IPS-18a (cell line): Measurements from ENCODE around the gene IDH3A.
"Not testable (repeated sequence)": the region's sequence is repeated elsewhere in the genome, so short reads cannot be mapped to it uniquely, and the experiment has no call there.

Experiments used
- H3K27ac ChIP-seq: one replicate; pipeline ENCODE4 v1.5.1; 2013; ENCODE audit warnings: low read length
- H3K27me3 ChIP-seq: one replicate; pipeline ENCODE4 v1.6.1; 2013; ENCODE audit warnings: mild to moderate bottlenecking, low read length; ENCODE audit not compliant: control insufficient read depth, insufficient read depth
- H3K36me3 ChIP-seq: one replicate; pipeline ENCODE4 v1.6.1; 2013; ENCODE audit warnings: low read depth, low read length; ENCODE audit not compliant: control insufficient read depth
- H3K4me1 ChIP-seq: one replicate; pipeline ENCODE4 v1.6.1; 2013; ENCODE audit warnings: low read depth, low read length; ENCODE audit not compliant: control insufficient read depth
- H3K4me3 ChIP-seq: one replicate; pipeline ENCODE4 v1.5.1; 2013; ENCODE audit warnings: low read length
- H3K9ac ChIP-seq: one replicate; pipeline ENCODE4 v1.6.1; 2013; ENCODE audit warnings: mild to moderate bottlenecking, low read length, moderate library complexity
- H3K9me3 ChIP-seq: one replicate; pipeline ENCODE4 v1.6.1; 2013; ENCODE audit warnings: low read depth, low read length; ENCODE audit not compliant: control insufficient read depth

The IDH3A gene

DNA sequence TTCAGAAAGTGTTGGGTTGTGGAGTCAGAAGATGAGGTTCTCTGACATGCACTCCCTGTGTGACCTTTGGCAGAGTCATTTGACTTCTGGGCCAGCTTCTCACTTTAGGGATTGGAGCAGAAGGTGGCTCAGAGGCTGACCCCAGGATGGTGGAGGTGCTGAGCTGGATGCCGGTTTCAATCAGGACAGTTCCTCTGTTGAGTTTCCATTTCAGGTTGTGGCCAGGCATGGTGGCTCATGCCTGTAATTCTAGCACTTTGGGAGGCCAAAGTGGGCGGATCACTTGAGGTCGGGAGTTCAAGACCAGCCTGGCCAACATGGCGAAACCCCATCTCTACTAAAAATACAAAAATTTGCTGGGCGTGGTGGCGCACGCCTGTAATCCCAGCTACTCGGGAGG lies 1.9 kb downstream of the IDH3A start:
- H3K4me3 ChIP-seq, H3K9me3 ChIP-seq, H3K27ac ChIP-seq, H3K36me3 ChIP-seq, H3K9ac ChIP-seq: not testable (repeated sequence)
- H3K4me1 ChIP-seq, result peaks cover 15% of the 10 kb centered on the region
- H3K27me3 ChIP-seq, result peaks cover 13% of the 10 kb centered on the region

DNA sequence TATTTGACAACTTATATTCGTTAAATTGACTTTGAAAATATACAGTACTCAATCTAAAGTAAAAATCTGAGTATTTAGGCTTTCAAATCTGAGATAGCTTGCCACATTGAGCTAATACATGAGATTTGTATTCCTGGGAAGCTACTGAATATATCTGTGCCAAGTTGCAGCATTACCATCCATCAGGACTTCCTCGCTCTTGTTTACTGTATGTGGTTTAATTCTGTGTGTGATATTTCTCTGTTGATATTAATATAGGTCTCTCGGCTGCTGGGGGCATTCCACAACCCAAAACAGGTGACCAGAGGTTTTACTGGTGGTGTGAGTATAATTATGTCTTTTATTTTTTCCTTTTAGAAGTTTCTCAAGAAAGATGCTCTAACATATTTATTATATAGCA lies 5.8 kb downstream of the IDH3A start:
- Histone ChIP-seq H3K27me3 (peaks cover 9% of the 10 kb centered on the region), H3K27ac (no peak overlapping the region), H3K36me3 (no peaks in the 10 kb centered on the region)

DNA sequence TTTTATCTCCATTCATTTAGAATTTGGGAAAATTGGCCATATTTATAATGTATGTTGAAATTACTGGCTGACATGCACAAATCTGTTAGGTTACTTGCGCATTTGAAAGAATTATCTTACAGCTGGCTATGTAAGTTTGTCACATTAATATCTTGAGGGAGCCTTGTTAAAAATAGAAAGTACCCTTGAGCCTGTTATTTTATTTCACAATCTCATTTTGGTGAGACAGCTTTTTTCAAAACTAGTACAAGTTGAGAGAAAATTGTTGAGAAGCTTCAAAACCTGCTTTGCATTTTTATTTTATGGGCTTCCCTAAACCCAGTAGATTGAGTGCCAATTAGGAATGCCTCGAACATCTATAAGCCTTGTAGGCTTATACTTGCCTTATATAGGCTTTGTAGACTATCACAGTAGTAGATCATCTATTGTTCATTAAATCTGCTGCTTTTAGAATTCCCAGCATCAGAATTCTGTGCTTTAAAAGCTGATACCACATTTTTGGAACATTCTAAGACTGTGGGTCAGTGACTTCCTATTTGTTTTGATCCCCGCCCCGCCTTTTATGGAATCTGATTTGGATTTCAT lies 6.3 kb downstream of the IDH3A start:
- no peaks in the 10 kb centered on the region for H3K36me3 ChIP-seq
- H3K4me1 ChIP-seq, result peaks cover 21% of the 10 kb centered on the region
- H3K4me3 ChIP-seq, result no peak overlapping the region
- peaks cover 4% of the 10 kb centered on the region for H3K27me3 ChIP-seq
- no peak overlapping the region for H3K27ac ChIP-seq
- H3K9me3 ChIP-seq, result no peaks in the 10 kb centered on the region
- no peak overlapping the region for H3K9ac ChIP-seq

More for the DNA sequence above, 5.8 kb downstream of the IDH3A start:
- H3K4me3 ChIP-seq, result no peak overlapping the region
- no peaks in the 10 kb centered on the region for H3K9me3 ChIP-seq
- no peak overlapping the region for H3K9ac ChIP-seq
- peaks cover 23% of the 10 kb centered on the region for H3K4me1 ChIP-seq

DNA sequence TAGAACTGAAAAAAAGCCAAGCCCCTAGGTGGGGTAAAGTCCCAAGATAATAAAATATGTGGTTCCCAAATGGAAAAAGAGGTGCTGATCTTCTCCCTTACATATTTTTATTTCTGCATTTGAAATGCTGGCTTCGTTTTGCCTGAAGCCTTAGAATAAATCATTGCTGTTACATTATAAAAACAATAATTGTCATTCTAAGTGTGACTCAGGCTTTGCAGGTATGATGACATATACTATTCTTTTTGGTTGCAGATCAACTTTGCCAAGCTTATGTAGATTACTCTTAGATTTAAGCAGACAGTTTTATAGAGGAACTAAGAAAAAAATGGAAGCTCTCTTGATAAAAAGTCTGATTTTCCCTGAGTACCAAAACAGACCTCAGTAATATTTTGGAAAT lies 7.5 kb downstream of the IDH3A start:
- no peak overlapping the region for H3K27ac ChIP-seq
- no peaks in the 10 kb centered on the region for H3K9me3 ChIP-seq
- no peak overlapping the region for H3K4me3 ChIP-seq
- peaks cover 4% of the 10 kb centered on the region for H3K36me3 ChIP-seq
- H3K9ac ChIP-seq, result no peak overlapping the region
- no peaks in the 10 kb centered on the region for H3K27me3 ChIP-seq
- peaks cover 18% of the 10 kb centered on the region for H3K4me1 ChIP-seq

DNA sequence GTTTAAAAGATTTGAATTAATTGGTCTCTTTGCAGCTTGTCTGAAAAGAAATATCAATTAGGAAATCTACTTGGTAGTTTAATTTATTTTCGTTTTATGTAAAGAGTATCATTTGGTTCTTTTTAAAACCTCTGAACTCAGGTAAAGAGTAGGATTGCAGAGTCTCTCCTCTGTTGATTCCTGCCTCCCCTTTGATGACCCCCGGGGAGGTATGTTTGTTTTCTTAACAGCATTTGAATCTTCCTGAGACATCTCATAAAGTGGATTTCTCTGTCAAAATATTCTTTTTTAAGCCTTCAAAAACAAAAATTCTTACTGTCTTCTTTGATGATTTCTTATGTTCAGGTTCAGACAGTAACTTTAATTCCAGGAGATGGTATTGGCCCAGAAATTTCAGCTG lies 8.0 kb downstream of the IDH3A start:
- no peak overlapping the region for H3K4me3 ChIP-seq
- peaks cover 18% of the 10 kb centered on the region for H3K4me1 ChIP-seq
- no peak overlapping the region for H3K9ac ChIP-seq
- H3K9me3 ChIP-seq, result no peaks in the 10 kb centered on the region
- H3K36me3 ChIP-seq, result peaks cover 9% of the 10 kb centered on the region
- H3K27me3 ChIP-seq, result no peaks in the 10 kb centered on the region
- no peak overlapping the region for H3K27ac ChIP-seq

DNA sequence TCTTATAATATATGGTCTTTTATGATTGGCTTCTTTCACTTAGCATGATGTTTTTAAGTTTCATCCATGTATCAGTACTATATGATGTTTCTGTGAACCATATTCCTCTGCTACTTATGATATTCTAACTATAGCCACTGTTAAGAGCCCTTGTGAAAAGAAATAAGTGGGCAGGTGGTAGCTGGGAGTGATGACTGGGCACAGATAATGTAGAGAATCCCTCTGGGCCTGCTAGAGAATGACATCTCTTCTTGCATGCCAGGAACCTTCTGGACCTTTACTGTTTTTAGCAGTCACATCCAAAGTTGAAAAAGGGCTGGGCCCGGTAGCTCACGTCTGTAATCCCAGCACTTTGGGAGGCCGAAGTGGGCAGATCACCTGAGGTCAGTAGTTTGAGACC lies 10.2 kb downstream of the IDH3A start:
- H3K9ac ChIP-seq, result no peak overlapping the region
- peaks cover 17% of the 10 kb centered on the region for H3K36me3 ChIP-seq
- no peaks in the 10 kb centered on the region for H3K9me3 ChIP-seq
- no peak overlapping the region for H3K4me3 ChIP-seq
- H3K27ac ChIP-seq, result no peak overlapping the region
- no peaks in the 10 kb centered on the region for H3K27me3 ChIP-seq
- peaks cover 18% of the 10 kb centered on the region for H3K4me1 ChIP-seq

DNA sequence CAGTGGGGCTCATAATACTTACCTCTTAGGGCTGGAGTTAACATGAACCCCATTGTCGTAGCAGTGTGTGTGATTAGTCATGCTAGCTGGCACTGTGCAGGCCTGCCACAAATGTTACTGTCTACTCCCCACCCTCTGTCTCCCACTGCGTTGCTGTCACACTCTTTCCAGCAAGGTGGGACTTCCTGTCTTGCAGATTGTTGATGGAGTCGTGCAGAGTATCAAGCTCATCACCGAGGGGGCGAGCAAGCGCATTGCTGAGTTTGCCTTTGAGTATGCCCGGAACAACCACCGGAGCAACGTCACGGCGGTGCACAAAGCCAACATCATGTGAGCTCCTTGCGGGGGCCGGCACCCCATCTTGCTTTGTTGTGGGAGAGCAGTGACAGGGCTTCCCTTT lies 12.9 kb downstream of the IDH3A start:
- no peaks in the 10 kb centered on the region for H3K9me3 ChIP-seq
- no peak overlapping the region for H3K4me3 ChIP-seq
- H3K27ac ChIP-seq, result no peak overlapping the region
- H3K4me1 ChIP-seq, result peaks cover 6% of the 10 kb centered on the region
- no peak overlapping the region for H3K9ac ChIP-seq
- peaks cover 26% of the 10 kb centered on the region for H3K36me3 ChIP-seq
- H3K27me3 ChIP-seq, result no peaks in the 10 kb centered on the region

DNA sequence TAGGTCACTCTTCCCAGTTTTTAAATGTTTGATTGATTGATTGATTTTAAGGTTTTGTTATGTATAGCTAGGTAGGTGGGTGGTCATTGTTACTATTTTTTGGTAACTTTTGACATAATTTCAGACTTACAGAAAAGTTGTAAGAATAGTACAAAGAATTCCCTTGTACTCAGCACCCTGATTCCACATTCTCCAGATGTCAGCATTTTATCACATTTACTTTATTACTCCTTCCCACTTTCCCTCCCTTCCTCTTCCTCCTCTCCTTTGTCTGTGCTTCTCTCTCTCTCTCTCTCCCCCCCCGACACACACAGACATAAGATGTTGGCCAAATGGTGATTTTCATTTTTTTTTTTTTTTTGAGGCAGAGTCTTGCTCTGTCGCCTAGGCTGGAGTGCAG lies 14.8 kb downstream of the IDH3A start:
- peaks cover 36% of the 10 kb centered on the region for H3K36me3 ChIP-seq

DNA sequence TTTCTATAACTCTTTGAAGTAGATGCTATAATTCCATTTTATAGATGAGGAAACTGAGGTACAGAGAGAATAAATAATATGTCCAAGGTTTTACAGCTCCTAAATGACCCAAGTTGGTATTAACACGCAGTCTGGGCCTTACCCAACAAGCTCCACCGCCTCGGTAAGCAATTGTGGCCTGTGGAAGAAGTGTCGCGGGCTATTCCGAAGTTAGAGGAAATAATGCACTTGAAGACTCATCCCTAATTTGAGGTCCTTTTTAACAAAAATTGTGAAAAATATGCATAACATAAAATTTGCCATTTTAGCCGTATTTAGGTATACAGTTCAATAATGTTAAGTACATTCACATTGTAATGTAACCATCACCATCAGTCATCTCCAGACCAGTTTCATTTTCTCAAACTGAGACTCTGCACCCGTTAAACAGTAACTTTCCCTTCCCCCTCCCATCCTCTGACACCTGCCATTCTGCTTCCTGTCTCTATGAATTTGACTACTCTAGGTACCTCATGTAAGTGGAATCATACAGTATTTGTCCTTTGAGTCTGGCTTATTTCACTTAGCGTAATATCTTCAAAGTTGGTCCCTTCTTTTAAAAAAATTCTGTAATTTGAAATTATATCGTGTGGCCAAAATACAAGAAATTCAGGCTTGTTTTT lies 18.2 kb downstream of the IDH3A start:
- Histone ChIP-seq H3K27ac (no peak overlapping the region), H3K27me3 (no peaks in the 10 kb centered on the region), H3K9me3 (no peaks in the 10 kb centered on the region), H3K36me3 (peaks cover 55% of the 10 kb centered on the region), H3K4me3 (no peak overlapping the region), H3K4me1 (no peaks in the 10 kb centered on the region), H3K9ac (no peak overlapping the region)

More for the DNA sequence above, 14.8 kb downstream of the IDH3A start:
- no peak overlapping the region for H3K4me3 ChIP-seq
- H3K9me3 ChIP-seq, result no peaks in the 10 kb centered on the region
- no peak overlapping the region for H3K9ac ChIP-seq
- no peaks in the 10 kb centered on the region for H3K4me1 ChIP-seq
- H3K27me3 ChIP-seq, result no peaks in the 10 kb centered on the region
- H3K27ac ChIP-seq, result no peak overlapping the region

DNA sequence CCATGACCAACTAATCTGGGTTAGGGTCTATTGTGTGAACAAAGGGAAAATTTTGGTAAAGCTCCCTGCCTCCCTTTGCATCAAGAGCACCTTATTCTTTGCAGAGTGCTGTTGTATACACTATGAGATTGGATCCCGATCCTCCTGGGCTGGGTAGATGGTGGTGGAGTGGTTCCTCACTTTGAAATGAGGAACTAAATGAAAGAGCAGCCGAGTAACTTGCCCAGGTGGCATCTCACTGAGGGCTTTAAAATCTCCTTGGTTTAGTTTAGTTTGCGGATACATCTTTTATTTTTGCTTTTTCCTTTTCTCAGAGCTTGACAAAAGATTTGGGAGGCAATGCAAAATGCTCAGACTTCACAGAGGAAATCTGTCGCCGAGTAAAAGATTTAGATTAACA lies 19.4 kb downstream of the IDH3A start:
- H3K4me3 ChIP-seq, result no peak overlapping the region
- H3K27me3 ChIP-seq, result no peaks in the 10 kb centered on the region
- H3K4me1 ChIP-seq, result no peaks in the 10 kb centered on the region
- peaks cover 51% of the 10 kb centered on the region for H3K36me3 ChIP-seq
- no peak overlapping the region for H3K27ac ChIP-seq
- no peaks in the 10 kb centered on the region for H3K9me3 ChIP-seq
- H3K9ac ChIP-seq, result no peak overlapping the region

DNA sequence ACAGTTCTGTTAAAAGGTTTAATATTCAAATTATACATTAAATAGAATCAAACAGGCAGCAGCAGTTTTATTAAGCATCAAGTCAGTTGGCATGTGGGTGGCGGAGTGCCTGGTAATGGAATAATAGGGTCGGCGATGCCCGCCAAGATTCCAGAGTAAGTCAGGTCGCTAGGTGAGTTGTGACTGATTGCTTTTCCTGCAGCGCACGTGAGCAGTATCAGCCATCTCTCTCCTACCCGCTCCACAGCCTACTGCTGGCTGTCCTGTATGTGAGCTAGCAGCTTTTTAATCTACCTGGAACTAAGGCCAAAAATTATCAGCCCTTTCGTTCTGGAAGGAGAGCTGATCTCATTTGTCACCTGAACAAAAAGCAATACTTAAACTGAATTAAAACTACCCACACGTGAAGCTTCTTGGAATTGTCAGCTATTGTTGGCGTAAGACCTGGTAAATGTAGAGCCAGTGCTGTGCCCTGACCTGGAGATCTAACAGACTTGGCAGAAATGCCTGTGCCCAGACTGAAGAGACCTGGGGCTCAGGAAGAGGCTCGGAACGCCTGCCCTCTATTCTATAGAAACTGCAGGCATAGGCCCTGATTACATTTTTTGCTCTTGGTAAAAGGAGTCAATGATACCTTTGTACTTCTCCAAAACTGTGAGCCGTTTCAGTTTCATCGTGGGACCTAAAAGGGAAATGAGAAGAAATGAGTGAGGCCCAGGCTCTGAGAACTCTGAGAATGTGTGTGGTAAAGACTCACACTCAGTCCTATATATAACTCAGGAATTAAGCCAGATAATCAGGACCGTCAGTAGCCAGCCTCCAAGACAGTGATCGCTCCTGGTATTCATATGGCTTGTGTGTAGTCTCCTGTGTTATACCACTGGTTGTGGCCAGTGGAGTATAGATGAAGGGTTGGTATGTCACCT lies 21.9 kb downstream of the IDH3A start:
- no peak overlapping the region for H3K27ac ChIP-seq
- H3K4me1 ChIP-seq, result no peaks in the 10 kb centered on the region
- no peaks in the 10 kb centered on the region for H3K27me3 ChIP-seq
- H3K9ac ChIP-seq, result no peak overlapping the region
- H3K4me3 ChIP-seq, result no peak overlapping the region
- peaks cover 43% of the 10 kb centered on the region for H3K36me3 ChIP-seq
- H3K9me3 ChIP-seq, result no peaks in the 10 kb centered on the region
